GM23338 (cell line): ENCODE measurements around the gene BRAF. TPM values are rescaled to one million over a fixed set of nuclear protein-coding genes. Genes with fewer than 3 reads are reported as not detected.

Source experiments
- ATAC-seq: fragments of 200-7000 bp; cut with Tn5 transposase; 3 replicates; pipeline ENCODE4 v1.9.1; 2020
- DNase-seq: peaks from one replicate; pipeline ENCODE4 v3.0.0-alpha.2; 2015; ENCODE audit warnings: low spot score
- H2AFZ ChIP-seq: fragments of 200-600 bp; sonication (generic); 2 replicates; pipeline ENCODE4 v1.8.0; 2016; ENCODE audit warnings: antibody characterized with exemption, mild to moderate bottlenecking, moderate library complexity
- H3F3A ChIP-seq: fragments of 200-600 bp; sonication (generic); replicated peaks from 2 replicates; pipeline ENCODE4 v1.8.0; 2017; ENCODE audit warnings: antibody characterized with exemption, mixed run types, low read depth
- H3K27ac ChIP-seq: fragments of 200-600 bp; sonication (generic); 2 replicates; pipeline ENCODE4 v1.6.1; 2016; ENCODE audit warnings: low read depth
- H3K27me3 ChIP-seq: fragments of 200-600 bp; sonication (generic); 2 replicates; pipeline ENCODE4 v1.8.0; 2016; ENCODE audit warnings: mild to moderate bottlenecking, mixed run types, moderate library complexity; ENCODE audit not compliant: insufficient read depth
- H3K36me3 ChIP-seq: fragments of 200-600 bp; sonication (generic); 2 replicates; pipeline ENCODE4 v1.8.0; 2016; ENCODE audit warnings: mild to moderate bottlenecking; ENCODE audit not compliant: insufficient read depth
- H3K4me1 ChIP-seq: fragments of 200-600 bp; sonication (generic); 2 replicates; pipeline ENCODE4 v1.8.0; 2016; ENCODE audit warnings: mild to moderate bottlenecking, moderate library complexity; ENCODE audit not compliant: insufficient read depth
- H3K4me2 ChIP-seq: fragments of 200-600 bp; sonication (generic); 2 replicates; pipeline ENCODE4 v1.7.1; 2017; ENCODE audit warnings: mixed run types
- H3K4me3 ChIP-seq: fragments of 200-600 bp; sonication (generic); 2 replicates; pipeline ENCODE4 v1.6.1; 2016; ENCODE audit warnings: mixed run types
- H3K79me2 ChIP-seq: fragments of 200-600 bp; sonication (generic); replicated peaks from 2 replicates; pipeline ENCODE4 v1.8.0; 2017; ENCODE audit warnings: mild to moderate bottlenecking; ENCODE audit not compliant: insufficient read depth
- H3K9me2 ChIP-seq: fragments of 200-600 bp; sonication (generic); 2 replicates; pipeline ENCODE4 v1.8.0; 2017; ENCODE audit not compliant: insufficient read depth
- H4K20me1 ChIP-seq: fragments of 200-600 bp; sonication (generic); replicated peaks from 2 replicates; pipeline ENCODE4 v1.8.0; 2017; ENCODE audit warnings: mild to moderate bottlenecking; ENCODE audit not compliant: insufficient read depth
- H3K27ac Mint-ChIP-seq: 2 replicates; pipeline ENCODE4 v1.8.0; 2020; ENCODE audit warnings: inconsistent platforms, mild to moderate bottlenecking, moderate library complexity, mixed read lengths
- H3K27me3 Mint-ChIP-seq: 3 replicates; pipeline ENCODE4 v1.8.0; 2022; ENCODE audit warnings: low read depth, mild to moderate bottlenecking, moderate library complexity, mixed read lengths, inconsistent platforms; ENCODE audit not compliant: insufficient read depth, poor library complexity
- H3K36me3 Mint-ChIP-seq: 3 replicates; pipeline ENCODE4 v1.8.0; 2021; ENCODE audit warnings: low read depth, mild to moderate bottlenecking, inconsistent platforms, moderate library complexity, mixed read lengths
- H3K4me1 Mint-ChIP-seq: 3 replicates; pipeline ENCODE4 v1.8.0; 2020; ENCODE audit warnings: mild to moderate bottlenecking, inconsistent platforms, mixed read lengths
- H3K4me3 Mint-ChIP-seq: 3 replicates; pipeline ENCODE4 v1.8.0; 2021; ENCODE audit warnings: moderate library complexity, mild to moderate bottlenecking, inconsistent platforms, mixed read lengths
- H3K9me3 Mint-ChIP-seq: 3 replicates; pipeline ENCODE4 v1.8.0; 2020; ENCODE audit warnings: moderate library complexity, mild to moderate bottlenecking, inconsistent platforms, mixed read lengths
- CREB1 ChIP-seq: fragments of 250-450 bp; sonication (Bioruptor Pico); IDR thresholded peaks from 2 replicates; pipeline ENCODE4 v1.5.0; 2020; ENCODE audit warnings: low read depth, mild to moderate bottlenecking, moderate library complexity
- CTCF ChIP-seq, 2 experiments: fragments of 200-600 bp in 1 of 2; sonication (generic) in 1 of 2; conservative IDR thresholded peaks; 2 replicates each; pipeline versions ENCODE4 v1.5.1 to v1.6.1; 2016 to 2017; ENCODE audit warnings: antibody characterized with exemption in 2 of 2, low read depth in 2 of 2, mild to moderate bottlenecking in 2 of 2, moderate library complexity in 1 of 2
- EZH2 ChIP-seq: fragments of 200-600 bp; sonication (generic); IDR thresholded peaks from one replicate; pipeline ENCODE4 v1.8.0; 2017; ENCODE audit warnings: antibody characterized with exemption, mild to moderate bottlenecking, low read depth; ENCODE audit not compliant: unreplicated experiment
- EZH2phosphoT487 ChIP-seq: fragments of 200-600 bp; sonication (generic); IDR thresholded peaks from one replicate; pipeline ENCODE4 v1.8.1; 2018; ENCODE audit warnings: antibody characterized with exemption; ENCODE audit not compliant: unreplicated experiment
- JUNB ChIP-seq: IDR thresholded peaks from one replicate; pipeline ENCODE4 v1.6.1; 2016; ENCODE audit warnings: antibody characterized with exemption; ENCODE audit not compliant: unreplicated experiment
- NANOG ChIP-seq: IDR thresholded peaks from 2 replicates; pipeline ENCODE4 v1.6.1; 2016; ENCODE audit warnings: antibody characterized with exemption, borderline replicate concordance
- POLR2AphosphoS5 ChIP-seq: IDR thresholded peaks from 2 replicates; pipeline ENCODE4 v1.6.1; 2016; ENCODE audit warnings: antibody characterized with exemption, low read depth
- STAT1 ChIP-seq: IDR thresholded peaks from one replicate; pipeline ENCODE4 v1.6.1; 2016; ENCODE audit warnings: antibody characterized with exemption; ENCODE audit not compliant: unreplicated experiment
- ZNF114 ChIP-seq: fragments of 250-450 bp; sonication (Bioruptor Pico); IDR thresholded peaks from 2 replicates; pipeline ENCODE4 v1.5.0; 2020; ENCODE audit warnings: mild to moderate bottlenecking, moderate library complexity
- ZNF331 ChIP-seq: fragments of 250-450 bp; sonication (Bioruptor Pico); IDR thresholded peaks from 2 replicates; pipeline ENCODE4 v1.5.0; 2020; ENCODE audit warnings: low read depth, mild to moderate bottlenecking, moderate library complexity
- ZNF462 ChIP-seq: fragments of 250-450 bp; sonication (Bioruptor Pico); IDR thresholded peaks from 2 replicates; pipeline ENCODE4 v1.5.0; 2020; ENCODE audit warnings: mild to moderate bottlenecking, moderate library complexity
- polyA plus RNA-seq: library from polyadenylated mRNA; unstranded; fragments of >200 nt; fragmentation: Nextera tagmentation; extraction: Ambion mirVana; gene quantifications from 2 replicates; pipeline ENCODE4 v1.2.1, GENCODE V29; 2016
- total RNA-seq: library from RNA; depleted of rRNA; stranded (reverse); fragments of >200 nt; shearing (Covaris generic); gene quantifications from 2 replicates; pipeline ENCODE4 v1.2.3, GENCODE V29; 2014
- TF ChIP-seq, protein P1 (sequence below): IDR thresholded peaks from one replicate; pipeline ENCODE4 v1.6.1; 2018; ENCODE audit warnings: antibody characterized with exemption; ENCODE audit not compliant: unreplicated experiment
- TF ChIP-seq, protein P2 (sequence below): IDR thresholded peaks from 2 replicates; pipeline ENCODE4 v1.6.1; 2016; ENCODE audit warnings: antibody characterized with exemption

BRAF gene
- total and polyA plus RNA-seq, 2 experiments from 2014 or later = 14.6 to 36.8 TPM

- peak overlapping the region; percentile 96 for H2AFZ ChIP-seq
- Mint-ChIP-seq H3K4me3 (peak overlapping the region; percentile 73), H3K9me3 (no peaks in the 10 kb centered on the region; the same call in 2 of the 3 replicates), H3K36me3 (no peaks in the 10 kb centered on the region; the same call in 2 of the 3 replicates), H3K27me3 (peaks cover 17% of the 10 kb centered on the region), H3K4me1 (peaks cover 17% of the 10 kb centered on the region), H3K27ac (0 out of 2 replicates have a peak overlapping the region, but pooled peaks have one; percentile 19)
- H3K27me3 ChIP-seq = 0 out of 2 replicates have a peak, but pooled peaks cover 5% of the 10 kb centered on the region
- H3K4me3 ChIP-seq = peak overlapping the region; percentile 72
- H3K27ac ChIP-seq = no peak overlapping the region
- ATAC-seq = peak; percentile 9
- TF ChIP-seq POLR2AphosphoS5 = no peak
- no peak for TF ChIP-seq NANOG
- no peak for TF ChIP-seq ZNF462
- no peak for TF ChIP-seq EZH2
- TF ChIP-seq CTCF (conservative IDR thresholded peaks at IDR 0.05; ENCODE audit: low read depth in 2 of 2) = no peak
- TF ChIP-seq, protein P1, sequence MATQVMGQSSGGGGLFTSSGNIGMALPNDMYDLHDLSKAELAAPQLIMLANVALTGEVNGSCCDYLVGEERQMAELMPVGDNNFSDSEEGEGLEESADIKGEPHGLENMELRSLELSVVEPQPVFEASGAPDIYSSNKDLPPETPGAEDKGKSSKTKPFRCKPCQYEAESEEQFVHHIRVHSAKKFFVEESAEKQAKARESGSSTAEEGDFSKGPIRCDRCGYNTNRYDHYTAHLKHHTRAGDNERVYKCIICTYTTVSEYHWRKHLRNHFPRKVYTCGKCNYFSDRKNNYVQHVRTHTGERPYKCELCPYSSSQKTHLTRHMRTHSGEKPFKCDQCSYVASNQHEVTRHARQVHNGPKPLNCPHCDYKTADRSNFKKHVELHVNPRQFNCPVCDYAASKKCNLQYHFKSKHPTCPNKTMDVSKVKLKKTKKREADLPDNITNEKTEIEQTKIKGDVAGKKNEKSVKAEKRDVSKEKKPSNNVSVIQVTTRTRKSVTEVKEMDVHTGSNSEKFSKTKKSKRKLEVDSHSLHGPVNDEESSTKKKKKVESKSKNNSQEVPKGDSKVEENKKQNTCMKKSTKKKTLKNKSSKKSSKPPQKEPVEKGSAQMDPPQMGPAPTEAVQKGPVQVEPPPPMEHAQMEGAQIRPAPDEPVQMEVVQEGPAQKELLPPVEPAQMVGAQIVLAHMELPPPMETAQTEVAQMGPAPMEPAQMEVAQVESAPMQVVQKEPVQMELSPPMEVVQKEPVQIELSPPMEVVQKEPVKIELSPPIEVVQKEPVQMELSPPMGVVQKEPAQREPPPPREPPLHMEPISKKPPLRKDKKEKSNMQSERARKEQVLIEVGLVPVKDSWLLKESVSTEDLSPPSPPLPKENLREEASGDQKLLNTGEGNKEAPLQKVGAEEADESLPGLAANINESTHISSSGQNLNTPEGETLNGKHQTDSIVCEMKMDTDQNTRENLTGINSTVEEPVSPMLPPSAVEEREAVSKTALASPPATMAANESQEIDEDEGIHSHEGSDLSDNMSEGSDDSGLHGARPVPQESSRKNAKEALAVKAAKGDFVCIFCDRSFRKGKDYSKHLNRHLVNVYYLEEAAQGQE = no peak
- TF ChIP-seq, protein P2, sequence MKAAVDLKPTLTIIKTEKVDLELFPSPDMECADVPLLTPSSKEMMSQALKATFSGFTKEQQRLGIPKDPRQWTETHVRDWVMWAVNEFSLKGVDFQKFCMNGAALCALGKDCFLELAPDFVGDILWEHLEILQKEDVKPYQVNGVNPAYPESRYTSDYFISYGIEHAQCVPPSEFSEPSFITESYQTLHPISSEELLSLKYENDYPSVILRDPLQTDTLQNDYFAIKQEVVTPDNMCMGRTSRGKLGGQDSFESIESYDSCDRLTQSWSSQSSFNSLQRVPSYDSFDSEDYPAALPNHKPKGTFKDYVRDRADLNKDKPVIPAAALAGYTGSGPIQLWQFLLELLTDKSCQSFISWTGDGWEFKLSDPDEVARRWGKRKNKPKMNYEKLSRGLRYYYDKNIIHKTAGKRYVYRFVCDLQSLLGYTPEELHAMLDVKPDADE = no peak
- no peak for TF ChIP-seq ZNF114 (CRISPR knock-in tag)
- TF ChIP-seq CREB1 = no peak
- no peak for TF ChIP-seq EZH2phosphoT487
- no peak for TF ChIP-seq JUNB
- no peak for TF ChIP-seq STAT1
- no peak for TF ChIP-seq ZNF331 (CRISPR knock-in tag)
- H3K36me3 ChIP-seq = no peaks in the 10 kb centered on the region
- peaks cover 25% of the 10 kb centered on the region for H3K4me1 ChIP-seq
- no peaks in the 10 kb centered on the region for H3K79me2 ChIP-seq
- H3F3A ChIP-seq = 0 out of 2 replicates have a peak, but pooled peaks cover 3% of the 10 kb centered on the region
- H4K20me1 ChIP-seq = peaks cover 6% of the 10 kb centered on the region; the same call in 1 of the 2 replicates
- H3K4me2 ChIP-seq = peak overlapping the region; percentile 78
- peak; percentile 53 for DNase-seq
- H3K9me2 ChIP-seq = no peaks in the 10 kb centered on the region
Measured at GRCh38 chr7:140671966-140672365, 252.8 kb downstream of the BRAF start.
